HCT116 (cell line): ENCODE results near the gene KLK12. TPM values are rescaled to one million over a fixed set of nuclear protein-coding genes. Genes with fewer than 3 reads are reported as not detected.

Experiments
- ATAC-seq: fragments of 200-7000 bp; cut with Tn5 transposase; 2 replicates; pipeline ENCODE4 v1.9.1; 2020; ENCODE audit warnings: mild to moderate bottlenecking, moderate library complexity
- BruUV-seq: library from RNA; stranded (reverse); fragments of 400-500 nt; replicated peaks from 2 replicates; lab custom pipeline; 2021; lab: Mats Ljungman, UMichigan
- CTCF ChIA-PET: fragments of 300-600 bp; sonication (Branson Sonifier 250); formaldehyde crosslinking; loops from one replicate; lab custom pipeline; 2021; ENCODE audit warnings: antibody characterized with exemption; lab: Charles Lee
- POLR2A ChIA-PET: fragments of 300-600, 350-600 bp; sonication (Branson Sonifier 250); formaldehyde crosslinking; loops from one replicate; lab custom pipeline; 2021; ENCODE audit warnings: antibody characterized with exemption; lab: Charles Lee
- RAD21 ChIA-PET, 2 experiments: fragments of 300-600 bp; sonication (Branson Sonifier 250); formaldehyde crosslinking; loops; one replicate each; lab custom pipeline; 2023; ENCODE audit warnings: low total read pairs in 2 of 2; ENCODE audit not compliant: uncharacterized antibody in 2 of 2, unreplicated experiment in 2 of 2, low non-redundant PET in 1 of 2; lab: Charles Lee
- DNase-seq: peaks from one replicate; pipeline ENCODE4 v3.0.0-alpha.2; 2010; ENCODE audit warnings: low read depth, low spot score
- H2AFZ ChIP-seq: fragments of 200-600 bp; shearing (Covaris generic), sonication (generic); 2 replicates; pipeline ENCODE4 v1.6.1; 2017; ENCODE audit warnings: low read depth, mixed run types, mixed read lengths, antibody characterized with exemption, low read length; ENCODE audit not compliant: poor library complexity, severe bottlenecking
- H3K27ac ChIP-seq: 2 replicates; pipeline ENCODE4 v1.5.1; 2012; ENCODE audit warnings: low read depth, low read length
- H3K27me3 ChIP-seq: fragments of 200-600 bp; sonication (generic); 2 replicates; pipeline ENCODE4 v1.6.1; 2016; ENCODE audit warnings: mixed run types, low read length, mixed read lengths; ENCODE audit not compliant: insufficient read depth
- H3K36me3 ChIP-seq, 2 experiments: fragments of 200-500 bp in 1 of 2; fragments of 200-600 bp in 1 of 2; sonication (Bioruptor generic) in 1 of 2; sonication (generic) in 1 of 2; 2 replicates each; pipeline versions ENCODE4 v1.5.1 to v1.6.1; 2014 to 2016; ENCODE audit warnings: low read length in 2 of 2, inconsistent platforms in 1 of 2, mixed read lengths in 1 of 2, mixed run types in 1 of 2; ENCODE audit not compliant: insufficient read depth in 2 of 2, control insufficient read depth in 1 of 2
- H3K4me1 ChIP-seq, 2 experiments: fragments of 200-600 bp in 1 of 2; sonication (generic) in 1 of 2; 2 replicates each; pipeline versions ENCODE4 v1.5.1 to v1.6.1; 2012 to 2017; ENCODE audit warnings: low read length in 2 of 2, inconsistent platforms in 1 of 2, mild to moderate bottlenecking in 1 of 2, mixed read lengths in 1 of 2, mixed run types in 1 of 2, moderate library complexity in 1 of 2; ENCODE audit not compliant: insufficient read depth in 2 of 2, control insufficient read depth in 1 of 2
- H3K4me2 ChIP-seq: fragments of 200-600 bp; sonication (generic); 2 replicates; pipeline ENCODE4 v1.6.1; 2017; ENCODE audit warnings: mixed run types, low read length, mixed read lengths
- H3K4me3 ChIP-seq, 2 experiments: fragments of 200-600 bp in 1 of 2; sonication (generic) in 1 of 2; replicated peaks in 1 of 2; 2 replicates each; pipeline ENCODE4 v1.5.1; 2011 to 2016; ENCODE audit warnings: low read length in 2 of 2, control low read depth in 1 of 2, low read depth in 1 of 2, mild to moderate bottlenecking in 1 of 2, mixed read lengths in 1 of 2, mixed run types in 1 of 2
- H3K79me2 ChIP-seq: fragments of 200-600 bp; sonication (generic); 2 replicates; pipeline ENCODE4 v1.6.1; 2017; ENCODE audit warnings: mild to moderate bottlenecking, mixed run types, low read length, moderate library complexity, mixed read lengths; ENCODE audit not compliant: insufficient read depth
- H3K9ac ChIP-seq: fragments of 200-600 bp; sonication (generic); 2 replicates; pipeline ENCODE4 v1.6.1; 2016; ENCODE audit warnings: low read length, mixed read lengths
- H3K9me2 ChIP-seq: fragments of 200-600 bp; sonication (generic), shearing (Covaris generic); 2 replicates; pipeline ENCODE4 v1.6.1; 2017; ENCODE audit warnings: mixed run types, mild to moderate bottlenecking, moderate library complexity; ENCODE audit not compliant: insufficient read depth
- H3K9me3 ChIP-seq, 2 experiments: fragments of 200-500 bp in 1 of 2; fragments of 200-600 bp in 1 of 2; sonication (Bioruptor generic) in 1 of 2; sonication (generic) in 1 of 2; 2 replicates each; pipeline ENCODE4 v1.6.1; 2014 to 2017; ENCODE audit warnings: low read length in 2 of 2, mixed read lengths in 2 of 2, inconsistent platforms in 1 of 2, low read depth in 1 of 2, mild to moderate bottlenecking in 1 of 2, mixed run types in 1 of 2, moderate library complexity in 1 of 2; ENCODE audit not compliant: control insufficient read depth in 1 of 2, insufficient read depth in 1 of 2
- H4K20me1 ChIP-seq: fragments of 200-600 bp; sonication (generic), shearing (Covaris generic); 2 replicates; pipeline ENCODE4 v1.6.1; 2017; ENCODE audit warnings: mixed run types, mild to moderate bottlenecking, moderate library complexity; ENCODE audit not compliant: insufficient read depth
- CBX3 ChIP-seq: IDR thresholded peaks from 2 replicates; pipeline ENCODE4 v1.6.1; 2012; ENCODE audit warnings: low read depth
- CEBPB ChIP-seq: IDR thresholded peaks from 2 replicates; pipeline ENCODE4 v1.6.1; 2012; ENCODE audit warnings: low read depth
- EGR1 ChIP-seq: IDR thresholded peaks from 2 replicates; pipeline ENCODE4 v1.6.1; 2012; ENCODE audit warnings: low read depth
- ELF1 ChIP-seq: IDR thresholded peaks from 2 replicates; pipeline ENCODE4 v1.6.1; 2012; ENCODE audit warnings: low read depth, borderline replicate concordance
- EZH2 ChIP-seq: fragments of 200-600 bp; sonication (generic); IDR thresholded peaks from 2 replicates; pipeline ENCODE4 v1.6.1; 2017; ENCODE audit warnings: antibody characterized with exemption, mixed run types
- EZH2phosphoT487 ChIP-seq: fragments of 200-600 bp; IDR thresholded peaks from 2 replicates; pipeline ENCODE4 v1.6.1; 2018; ENCODE audit warnings: antibody characterized with exemption, borderline replicate concordance
- FOSL1 ChIP-seq: IDR thresholded peaks from 2 replicates; pipeline ENCODE4 v1.6.1; 2012; ENCODE audit warnings: low read depth
- JUND ChIP-seq: IDR thresholded peaks from 2 replicates; pipeline ENCODE4 v1.6.1; 2012
- POLR2A ChIP-seq: IDR thresholded peaks from 2 replicates; pipeline ENCODE4 v1.7.0; 2011; ENCODE audit warnings: borderline replicate concordance; ENCODE audit not compliant: insufficient read depth, insufficient read length; ENCODE audit errors: extremely low read depth
- SIN3A ChIP-seq: IDR thresholded peaks from 2 replicates; pipeline ENCODE4 v1.6.1; 2012; ENCODE audit warnings: low read depth
- SP1 ChIP-seq: IDR thresholded peaks from 2 replicates; pipeline ENCODE4 v1.6.1; 2012; ENCODE audit warnings: low read depth
- SRF ChIP-seq: IDR thresholded peaks from 2 replicates; pipeline ENCODE4 v1.6.1; 2012; ENCODE audit warnings: low read depth
- TCF7L2 ChIP-seq: IDR thresholded peaks from 2 replicates; pipeline ENCODE4 v1.7.0; 2011; ENCODE audit warnings: borderline replicate concordance, inconsistent platforms; ENCODE audit not compliant: insufficient read depth, insufficient read length; ENCODE audit errors: extremely low read depth
- YY1 ChIP-seq: IDR thresholded peaks from 2 replicates; pipeline ENCODE4 v1.6.1; 2011; ENCODE audit warnings: low read length, low read depth, moderate library complexity, mild to moderate bottlenecking; ENCODE audit not compliant: insufficient replicate concordance; ENCODE audit errors: extremely low read depth
- ZNF274 ChIP-seq: fragments of 200-500 bp; sonication (Bioruptor generic); IDR thresholded peaks from 2 replicates; pipeline ENCODE4 v1.6.1; 2014; ENCODE audit warnings: mild to moderate bottlenecking, low read depth, low read length, inconsistent platforms
- intact Hi-C: fragments of 100-400 bp; cut with micrococcal nuclease; formaldehyde crosslinking; loops from 2 replicates; pipeline ENCODE4 v1.10.0; 2022
- total RNA-seq: library from RNA; stranded (reverse); gene quantifications from one replicate; pipeline ENCODE4 v1.2.1, GENCODE V29; 2021; ENCODE audit not compliant: unreplicated experiment
- TF ChIP-seq, protein P1 (sequence below): IDR thresholded peaks from 2 replicates; pipeline ENCODE4 v1.6.1; 2012
- TF ChIP-seq, protein P2 (sequence below): IDR thresholded peaks from 2 replicates; pipeline ENCODE4 v1.6.1; 2012
- TF ChIP-seq, protein P3 (sequence below): IDR thresholded peaks from 2 replicates; pipeline ENCODE4 v1.6.1; 2011; ENCODE audit warnings: mild to moderate bottlenecking, low read length, moderate library complexity; ENCODE audit not compliant: insufficient replicate concordance; ENCODE audit errors: extremely low read depth
- TF ChIP-seq, protein P4 (sequence below): IDR thresholded peaks from 2 replicates; pipeline ENCODE4 v1.6.1; 2012; ENCODE audit warnings: low read depth

Gene KLK12
- total RNA-seq, 1 experiment from 2014 or later = not detected

DNA sequence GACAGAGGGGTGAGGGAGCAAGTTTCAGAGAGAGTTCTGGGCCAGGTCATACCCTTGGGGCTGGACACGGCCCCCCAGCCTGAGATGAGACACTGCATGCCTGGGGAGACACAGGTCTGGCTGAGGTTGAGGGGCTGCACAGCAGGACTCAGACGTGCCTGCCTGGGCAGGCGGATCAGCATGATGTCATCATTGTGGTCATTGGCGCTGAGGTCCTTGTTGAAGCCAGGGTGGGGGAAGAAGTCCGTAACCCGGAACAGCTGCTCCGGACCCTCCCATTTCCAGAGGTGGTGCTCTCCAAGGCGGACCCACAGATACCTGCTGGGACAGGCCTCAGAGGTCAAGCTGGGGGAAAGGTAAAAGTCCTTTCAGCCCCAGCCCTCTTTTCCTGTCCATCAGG lies 28.4 kb downstream of the KLK12 start:
- H3K27me3 ChIP-seq = no peaks in the 10 kb centered on the region
- no peak overlapping the region for H3K9ac ChIP-seq
- H3K4me2 ChIP-seq = no peak overlapping the region
- no peaks in the 10 kb centered on the region for H3K36me3 ChIP-seq
- H3K4me3 ChIP-seq = no peak overlapping the region
- no TSS peak for BruUV-seq
- no peak overlapping the region for H2AFZ ChIP-seq
- no peak for ATAC-seq
- H3K4me1 ChIP-seq = peaks cover 16 to 32% of the 10 kb centered on the region in 2 experiments
- TF ChIP-seq TCF7L2 (no peak), CEBPB (no peak), SIN3A (no peak), SP1 (no peak), ELF1 (no peak), EZH2 (no peak), CBX3 (no peak), POLR2A (no peak), EGR1 (no peak), YY1 (no peak), EZH2phosphoT487 (no peak), SRF (no peak), FOSL1 (no peak), JUND (no peak), ZNF274 (no peak)
- TF ChIP-seq, protein P1, sequence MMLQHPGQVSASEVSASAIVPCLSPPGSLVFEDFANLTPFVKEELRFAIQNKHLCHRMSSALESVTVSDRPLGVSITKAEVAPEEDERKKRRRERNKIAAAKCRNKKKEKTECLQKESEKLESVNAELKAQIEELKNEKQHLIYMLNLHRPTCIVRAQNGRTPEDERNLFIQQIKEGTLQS = no peak
- TF ChIP-seq, protein P2, sequence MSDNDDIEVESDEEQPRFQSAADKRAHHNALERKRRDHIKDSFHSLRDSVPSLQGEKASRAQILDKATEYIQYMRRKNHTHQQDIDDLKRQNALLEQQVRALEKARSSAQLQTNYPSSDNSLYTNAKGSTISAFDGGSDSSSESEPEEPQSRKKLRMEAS = no peak
- TF ChIP-seq, protein P3, sequence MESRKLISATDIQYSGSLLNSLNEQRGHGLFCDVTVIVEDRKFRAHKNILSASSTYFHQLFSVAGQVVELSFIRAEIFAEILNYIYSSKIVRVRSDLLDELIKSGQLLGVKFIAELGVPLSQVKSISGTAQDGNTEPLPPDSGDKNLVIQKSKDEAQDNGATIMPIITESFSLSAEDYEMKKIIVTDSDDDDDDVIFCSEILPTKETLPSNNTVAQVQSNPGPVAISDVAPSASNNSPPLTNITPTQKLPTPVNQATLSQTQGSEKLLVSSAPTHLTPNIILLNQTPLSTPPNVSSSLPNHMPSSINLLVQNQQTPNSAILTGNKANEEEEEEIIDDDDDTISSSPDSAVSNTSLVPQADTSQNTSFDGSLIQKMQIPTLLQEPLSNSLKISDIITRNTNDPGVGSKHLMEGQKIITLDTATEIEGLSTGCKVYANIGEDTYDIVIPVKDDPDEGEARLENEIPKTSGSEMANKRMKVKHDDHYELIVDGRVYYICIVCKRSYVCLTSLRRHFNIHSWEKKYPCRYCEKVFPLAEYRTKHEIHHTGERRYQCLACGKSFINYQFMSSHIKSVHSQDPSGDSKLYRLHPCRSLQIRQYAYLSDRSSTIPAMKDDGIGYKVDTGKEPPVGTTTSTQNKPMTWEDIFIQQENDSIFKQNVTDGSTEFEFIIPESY = no peak
- TF ChIP-seq, protein P4, sequence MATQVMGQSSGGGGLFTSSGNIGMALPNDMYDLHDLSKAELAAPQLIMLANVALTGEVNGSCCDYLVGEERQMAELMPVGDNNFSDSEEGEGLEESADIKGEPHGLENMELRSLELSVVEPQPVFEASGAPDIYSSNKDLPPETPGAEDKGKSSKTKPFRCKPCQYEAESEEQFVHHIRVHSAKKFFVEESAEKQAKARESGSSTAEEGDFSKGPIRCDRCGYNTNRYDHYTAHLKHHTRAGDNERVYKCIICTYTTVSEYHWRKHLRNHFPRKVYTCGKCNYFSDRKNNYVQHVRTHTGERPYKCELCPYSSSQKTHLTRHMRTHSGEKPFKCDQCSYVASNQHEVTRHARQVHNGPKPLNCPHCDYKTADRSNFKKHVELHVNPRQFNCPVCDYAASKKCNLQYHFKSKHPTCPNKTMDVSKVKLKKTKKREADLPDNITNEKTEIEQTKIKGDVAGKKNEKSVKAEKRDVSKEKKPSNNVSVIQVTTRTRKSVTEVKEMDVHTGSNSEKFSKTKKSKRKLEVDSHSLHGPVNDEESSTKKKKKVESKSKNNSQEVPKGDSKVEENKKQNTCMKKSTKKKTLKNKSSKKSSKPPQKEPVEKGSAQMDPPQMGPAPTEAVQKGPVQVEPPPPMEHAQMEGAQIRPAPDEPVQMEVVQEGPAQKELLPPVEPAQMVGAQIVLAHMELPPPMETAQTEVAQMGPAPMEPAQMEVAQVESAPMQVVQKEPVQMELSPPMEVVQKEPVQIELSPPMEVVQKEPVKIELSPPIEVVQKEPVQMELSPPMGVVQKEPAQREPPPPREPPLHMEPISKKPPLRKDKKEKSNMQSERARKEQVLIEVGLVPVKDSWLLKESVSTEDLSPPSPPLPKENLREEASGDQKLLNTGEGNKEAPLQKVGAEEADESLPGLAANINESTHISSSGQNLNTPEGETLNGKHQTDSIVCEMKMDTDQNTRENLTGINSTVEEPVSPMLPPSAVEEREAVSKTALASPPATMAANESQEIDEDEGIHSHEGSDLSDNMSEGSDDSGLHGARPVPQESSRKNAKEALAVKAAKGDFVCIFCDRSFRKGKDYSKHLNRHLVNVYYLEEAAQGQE = no peak
- RAD21 ChIA-PET = no interaction called here
- H3K9me3 ChIP-seq = no peaks in the 10 kb centered on the region
- CTCF ChIA-PET = no interaction called here
- no peaks in the 10 kb centered on the region for H3K79me2 ChIP-seq
- H3K27ac ChIP-seq = no peak overlapping the region
- no peaks in the 10 kb centered on the region for H4K20me1 ChIP-seq
- intact Hi-C loops = no loop called here
- no peak for DNase-seq
- POLR2A ChIA-PET = no interaction called here
- H3K9me2 ChIP-seq = no peaks in the 10 kb centered on the region
